ENCODE measurements around the gene AP2B1. TPM values are rescaled to one million over a fixed set of nuclear protein-coding genes. Genes with fewer than 3 reads are reported as not detected.

Gene AP2B1
- total and polyA plus RNA-seq, 10 donors, result 16.7 to 144 (median 90.7) TPM

- Histone ChIP-seq H3K27ac (peak overlapping the region; percentile 83 to 96 (median 91)), H3K27me3 (replicated peaks in 1 of 7) (no peaks in the 10 kb centered on the region), H3K4me1 (peaks cover 27 to 77% (median 55%) of the 10 kb centered on the region in 6 donors), H3K36me3 (no peaks in the 10 kb centered on the region), H3K9me3 (no peaks in the 10 kb centered on the region), H3K4me3 (peak overlapping the region; percentile 16 to 70 (median 36))
- DNase-seq, result peak; percentile 89
- 3 to 12% (median 7%) methylated on average over 8 of the region's 8 CpGs for WGBS, 5 donors
- no peak for TF ChIP-seq POLR2A (IDR thresholded peaks at IDR 0.05)
- no peak for TF ChIP-seq CTCF (IDR thresholded peaks at IDR 0.05 in 8 of 11, conservative IDR thresholded peaks at IDR 0.05 in 3 of 11)
- TF ChIP-seq POLR2AphosphoS5 (IDR thresholded peaks at IDR 0.05), result peak in 2 of 3 donors; percentile 49 to 77
- intact Hi-C loops (cut with DNase I; ENCODE audit: low total_unique reads), result no loop called here
Measured at GRCh38 chr17:35540589-35541404, 46.3 kb upstream of the AP2B1 start.

GRCh38 chr17:35541434-35541833 is 45.7 kb upstream of the AP2B1 start:
- Histone ChIP-seq H3K36me3 (no peaks in the 10 kb centered on the region), H3K9me3 (no peaks in the 10 kb centered on the region), H3K27ac (peak overlapping the region; percentile 83 to 96 (median 91)), H3K4me3 (peak overlapping the region in 5 of 8 donors; percentile 26 to 70 (median 36)), H3K27me3 (replicated peaks in 1 of 7) (no peaks in the 10 kb centered on the region), H3K4me1 (peaks cover 27 to 73% (median 55%) of the 10 kb centered on the region in 6 donors)
- DNase-seq, result no peak
- intact Hi-C loops (cut with DNase I; ENCODE audit: low total_unique reads), result no loop called here
- TF ChIP-seq POLR2A (IDR thresholded peaks at IDR 0.05) (no peak), POLR2AphosphoS5 (IDR thresholded peaks at IDR 0.05) (no peak), CTCF (IDR thresholded peaks at IDR 0.05 in 8 of 11, conservative IDR thresholded peaks at IDR 0.05 in 3 of 11) (no peak)
- WGBS, 5 donors, result 5 to 23% (median 7%) methylated on average over 1 of the region's 1 CpG

GRCh38 chr17:35542990-35543389 is 44.1 kb upstream of the AP2B1 start:
- H3K4me1 ChIP-seq, result peaks cover 27 to 71% (median 51%) of the 10 kb centered on the region in 6 donors
- H3K27ac ChIP-seq, result peak overlapping the region in 5 of 8 donors; percentile 5 to 96 (median 49)
- no peak overlapping the region for H3K4me3 ChIP-seq
- DNase-seq, result no peak
- TF ChIP-seq POLR2AphosphoS5 (IDR thresholded peaks at IDR 0.05) (peak in 1 of 3 donors; percentile 24), CTCF (IDR thresholded peaks at IDR 0.05 in 8 of 11, conservative IDR thresholded peaks at IDR 0.05 in 3 of 11) (no peak), POLR2A (IDR thresholded peaks at IDR 0.05) (no peak)
- no peaks in the 10 kb centered on the region for H3K9me3 ChIP-seq
- no peaks in the 10 kb centered on the region for H3K27me3 ChIP-seq (replicated peaks in 1 of 7)
- no peaks in the 10 kb centered on the region for H3K36me3 ChIP-seq
- intact Hi-C loops (cut with DNase I; ENCODE audit: low total_unique reads), result no loop called here

GRCh38 chr17:35543856-35544255 is 43.3 kb upstream of the AP2B1 start:
- H3K27me3 ChIP-seq (replicated peaks in 1 of 7), result no peaks in the 10 kb centered on the region
- intact Hi-C loops (cut with DNase I; ENCODE audit: low total_unique reads), result no loop called here
- no peak for DNase-seq
- H3K4me3 ChIP-seq, result no peak overlapping the region
- H3K4me1 ChIP-seq, result peaks cover 21 to 62% (median 42%) of the 10 kb centered on the region in 6 donors
- 81 to 100% (median 88%) methylated on average over 1 of the region's 1 CpG for WGBS, 5 donors
- H3K9me3 ChIP-seq, result no peaks in the 10 kb centered on the region
- TF ChIP-seq POLR2AphosphoS5 (IDR thresholded peaks at IDR 0.05) (no peak), CTCF (IDR thresholded peaks at IDR 0.05 in 8 of 11, conservative IDR thresholded peaks at IDR 0.05 in 3 of 11) (no peak), POLR2A (IDR thresholded peaks at IDR 0.05) (no peak)
- peak overlapping the region in 4 of 8 donors; percentile 5 to 96 (median 38) for H3K27ac ChIP-seq
- H3K36me3 ChIP-seq, result no peaks in the 10 kb centered on the region

Measured in spleen (tissue), 11 donors.